ENCODE data around the gene OFD1.
"Not testable (repeated sequence)": the region's sequence is repeated elsewhere in the genome, so short reads cannot be mapped to it uniquely, and the experiment has no call there.

The OFD1 gene

DNA sequence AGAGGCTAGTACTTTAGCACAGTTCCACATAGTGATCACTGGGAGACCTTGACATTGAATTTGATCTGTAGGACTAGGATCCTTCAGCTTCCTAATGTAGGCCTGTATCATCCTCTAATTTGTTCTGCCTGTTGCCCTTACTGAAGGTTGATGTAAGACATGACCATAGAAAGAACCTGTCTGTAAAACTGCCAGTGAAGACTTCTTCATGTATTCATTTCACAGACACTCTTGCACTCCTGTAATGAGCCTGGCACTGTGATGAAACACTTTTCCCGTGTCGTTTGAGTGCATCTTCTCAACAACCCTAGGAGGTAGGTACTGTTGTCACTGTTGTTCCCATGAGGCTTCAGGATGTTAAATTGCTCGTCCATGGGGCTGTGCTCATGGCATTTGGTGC lies 31.0 kb upstream of the OFD1 start:
- DNase-seq (ENCODE audit: low read depth), result no peak

DNA sequence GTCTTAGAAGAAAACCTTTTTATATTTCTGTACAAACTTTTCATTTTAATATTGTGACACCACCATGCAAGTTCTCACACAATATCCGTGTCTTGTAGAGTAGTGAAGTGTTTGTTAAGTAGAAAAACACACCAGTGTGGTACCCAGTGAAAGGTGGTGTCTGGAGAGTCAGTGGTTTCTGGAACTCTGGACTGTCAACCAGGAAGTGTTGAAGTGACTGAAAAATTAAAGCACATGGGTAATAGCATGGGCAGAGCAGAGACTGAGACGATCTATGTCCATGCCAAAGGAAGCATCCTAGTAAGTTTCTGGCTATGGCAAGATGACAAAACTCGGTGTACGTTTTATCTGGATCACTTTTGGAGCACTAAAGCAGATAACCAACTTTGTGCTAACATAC lies 23.4 kb upstream of the OFD1 start:
- DNase-seq (ENCODE audit: low read depth), result no peak

DNA sequence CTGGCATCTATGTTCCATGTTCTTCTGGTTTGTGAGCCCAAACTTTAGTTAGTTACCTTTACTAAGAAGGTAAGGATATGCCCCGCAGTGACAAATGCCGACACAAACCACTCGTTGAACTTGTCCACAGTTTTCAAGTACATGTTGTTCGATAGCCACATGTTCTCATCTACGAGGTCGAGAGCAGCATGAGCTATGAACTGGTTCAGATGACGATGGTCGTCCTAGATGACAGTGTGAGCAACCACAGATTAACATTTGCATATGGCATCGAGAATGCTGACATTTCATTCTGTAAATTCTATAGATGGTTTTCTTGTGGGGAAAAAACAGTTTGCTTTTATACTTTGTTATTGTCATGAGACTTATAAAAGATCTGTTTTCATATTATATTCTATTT lies 18.1 kb upstream of the OFD1 start:
- no peak for DNase-seq (ENCODE audit: low read depth)

DNA sequence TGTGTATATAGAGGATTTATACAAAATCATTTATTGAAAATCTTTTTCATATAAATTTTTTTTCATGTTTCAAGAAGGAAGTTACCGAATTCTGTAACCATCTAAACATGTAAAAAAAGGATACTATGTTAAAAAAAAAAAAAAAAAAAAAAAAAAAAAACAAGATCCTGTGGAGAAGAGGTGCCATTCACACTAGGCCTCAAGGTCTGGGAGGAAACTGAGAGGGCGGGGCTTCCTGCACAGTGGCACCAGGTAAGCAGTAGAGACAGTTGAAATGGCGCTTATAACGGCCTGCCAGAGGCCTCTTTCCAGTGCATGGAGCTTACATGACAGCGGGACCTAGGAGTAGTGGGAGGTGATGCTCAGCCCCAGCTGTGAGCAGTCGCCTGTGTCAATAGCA lies 17.6 kb upstream of the OFD1 start:
- no peak for DNase-seq (ENCODE audit: low read depth)

DNA sequence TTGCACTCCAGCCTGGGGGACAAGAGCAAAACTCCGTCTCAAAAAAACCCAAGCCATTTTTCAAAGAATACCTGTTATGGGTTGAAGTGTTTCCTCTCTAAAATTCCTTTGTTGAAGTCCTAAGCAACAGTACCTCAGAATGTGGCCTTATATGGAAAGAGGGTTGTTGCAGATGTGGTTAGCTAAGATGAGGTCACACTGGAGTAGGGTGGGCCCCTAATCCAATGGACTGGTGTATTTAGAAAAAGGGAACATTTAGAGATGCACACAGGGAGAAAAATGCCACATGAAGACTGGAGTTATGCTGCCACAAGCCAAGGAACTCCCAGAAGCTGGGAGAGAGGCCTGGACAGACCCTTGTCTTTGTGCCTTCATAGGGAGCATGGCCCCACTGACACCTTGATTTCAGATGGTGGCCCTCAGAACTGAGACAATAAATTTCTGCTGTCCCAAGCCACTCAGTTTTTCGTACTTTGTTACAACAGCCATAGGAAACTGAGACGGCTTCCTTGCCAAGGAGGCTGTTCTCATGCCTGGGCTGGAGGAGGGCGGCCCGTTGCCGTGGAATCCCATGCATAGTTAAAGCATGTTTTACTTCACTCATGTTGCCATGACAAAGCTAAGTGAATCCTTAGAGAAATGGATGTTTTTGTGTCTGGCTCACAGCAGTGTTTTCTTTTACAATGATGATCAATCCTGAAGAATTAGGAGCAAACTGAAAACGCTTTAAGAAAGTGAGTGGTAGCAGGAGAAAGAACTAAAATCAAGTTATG lies 16.7 kb upstream of the OFD1 start:
- no peak for DNase-seq (ENCODE audit: low read depth)

DNA sequence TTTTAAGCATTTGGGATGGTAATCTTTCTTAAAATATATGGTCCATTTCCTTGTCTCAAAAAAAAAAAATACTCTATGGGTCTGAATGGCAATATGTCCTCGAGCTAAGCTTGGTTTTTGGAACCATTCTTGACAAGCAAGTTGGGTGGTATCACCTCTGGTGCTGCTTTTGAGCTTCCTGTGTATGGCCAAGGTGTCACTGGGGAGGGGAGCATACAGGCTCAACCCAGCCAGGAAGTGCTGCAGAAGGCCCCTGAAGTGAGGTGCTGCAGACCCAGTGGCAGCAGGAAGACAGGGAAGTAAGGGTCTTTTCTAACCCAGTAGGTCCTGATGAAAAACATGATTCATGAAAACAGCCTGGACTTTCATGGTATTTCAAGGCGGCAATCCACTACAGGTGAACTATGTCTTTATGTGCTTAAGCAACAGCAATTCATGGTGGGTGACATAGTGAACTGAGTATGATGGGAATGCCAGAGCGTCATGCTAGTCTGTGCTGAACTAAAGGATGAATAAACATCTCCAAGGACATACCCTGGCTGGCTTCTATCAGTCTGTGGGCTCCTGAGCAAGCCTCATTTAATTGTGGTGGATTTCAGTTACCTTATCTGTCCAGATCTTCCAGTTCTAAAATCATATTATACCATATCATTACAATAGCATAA lies 15.2 kb upstream of the OFD1 start:
- DNase-seq (ENCODE audit: low read depth), result no peak

DNA sequence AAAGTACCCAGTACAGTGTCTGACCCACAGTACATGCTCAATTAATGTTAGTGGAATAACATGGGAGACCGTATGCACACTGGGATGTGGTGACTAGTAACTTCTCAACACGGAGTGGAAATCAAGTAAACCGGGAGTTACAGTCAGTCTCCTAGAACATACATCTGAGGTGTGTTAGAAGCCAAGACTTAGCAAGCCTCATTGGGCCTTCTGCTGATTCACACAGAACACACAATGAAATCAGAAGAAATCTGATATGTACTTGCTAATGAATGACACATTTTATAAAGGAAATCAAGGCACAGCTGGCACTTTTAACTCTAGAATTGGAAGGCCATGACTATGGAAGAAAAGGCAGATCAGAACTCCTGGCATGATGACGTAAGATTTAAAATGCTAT lies 13.2 kb upstream of the OFD1 start:
- no peak for DNase-seq (ENCODE audit: low read depth)

DNA sequence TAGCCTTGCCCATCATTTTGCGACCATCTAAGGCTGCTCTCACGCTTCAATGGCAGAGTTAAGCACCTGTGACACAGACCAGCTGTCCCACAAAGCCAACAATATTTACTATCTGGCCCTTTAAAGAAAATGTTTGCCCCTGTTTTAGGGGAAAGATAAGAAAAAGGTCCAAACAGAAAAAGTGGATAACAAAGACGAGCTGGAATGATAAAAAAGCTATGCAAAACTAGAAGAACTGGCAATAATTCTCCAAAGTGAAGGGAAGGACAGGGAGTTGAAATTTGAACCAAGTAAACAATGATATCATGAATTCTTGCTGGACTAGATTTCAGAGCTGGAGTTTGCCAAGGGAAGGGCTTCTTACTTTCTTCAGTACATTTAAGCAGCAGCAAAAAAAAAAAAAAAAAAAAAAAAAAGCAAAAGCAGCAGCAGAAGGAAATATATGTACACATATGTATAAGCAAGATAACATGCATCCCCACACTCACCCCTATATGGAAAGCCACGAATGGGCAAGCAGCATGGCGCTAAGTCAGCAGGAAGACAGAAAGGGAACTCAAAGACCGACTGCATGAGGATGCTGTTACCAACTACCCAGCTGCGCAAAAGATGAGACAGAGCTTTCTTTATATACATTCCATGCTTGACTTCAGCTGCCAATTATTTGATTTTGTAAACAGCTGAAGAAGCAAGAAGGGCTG lies 12.6 kb upstream of the OFD1 start:
- no peak for DNase-seq (ENCODE audit: low read depth)

DNA sequence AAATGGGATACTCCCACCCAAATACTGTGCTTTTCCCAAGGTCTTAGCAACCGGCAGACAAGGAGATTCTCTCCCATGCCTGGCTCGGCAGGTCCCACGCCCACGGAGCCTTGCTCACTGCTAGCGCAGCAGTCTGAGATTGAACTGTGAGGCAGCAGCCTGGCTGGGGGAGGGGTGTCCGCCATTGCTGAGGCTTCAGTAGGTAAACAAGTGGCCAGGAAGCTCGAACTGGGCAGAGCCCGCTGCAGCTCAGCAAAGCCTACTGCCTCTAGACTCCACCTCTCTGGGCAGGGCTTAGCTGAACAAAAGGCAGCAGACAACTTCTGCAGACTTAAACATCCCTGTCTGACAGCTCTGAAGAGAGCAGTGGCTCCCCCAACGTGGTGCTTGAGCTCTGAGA lies 9.7 kb upstream of the OFD1 start:
- not testable (repeated sequence) for DNase-seq (ENCODE audit: low read depth)

DNA sequence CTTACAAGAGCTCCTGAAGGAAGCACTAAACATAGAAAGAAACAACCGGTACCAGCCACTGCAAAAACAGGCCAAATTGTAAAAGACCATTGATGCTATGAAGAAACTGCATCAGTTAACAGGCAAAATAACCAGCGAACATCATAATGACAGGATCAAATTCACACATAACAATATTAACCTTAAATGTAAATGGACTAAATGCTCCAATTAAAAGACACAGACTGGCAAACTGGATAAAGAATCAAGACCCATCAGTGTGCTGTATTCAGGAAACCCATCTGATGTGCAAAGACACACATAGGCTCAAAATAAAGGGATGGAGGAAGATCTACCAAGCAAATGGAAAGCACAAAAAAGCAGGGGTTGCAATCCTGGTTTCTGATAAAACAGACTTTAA lies 8.0 kb upstream of the OFD1 start:
- DNase-seq (ENCODE audit: low read depth), result not testable (repeated sequence)

DNA sequence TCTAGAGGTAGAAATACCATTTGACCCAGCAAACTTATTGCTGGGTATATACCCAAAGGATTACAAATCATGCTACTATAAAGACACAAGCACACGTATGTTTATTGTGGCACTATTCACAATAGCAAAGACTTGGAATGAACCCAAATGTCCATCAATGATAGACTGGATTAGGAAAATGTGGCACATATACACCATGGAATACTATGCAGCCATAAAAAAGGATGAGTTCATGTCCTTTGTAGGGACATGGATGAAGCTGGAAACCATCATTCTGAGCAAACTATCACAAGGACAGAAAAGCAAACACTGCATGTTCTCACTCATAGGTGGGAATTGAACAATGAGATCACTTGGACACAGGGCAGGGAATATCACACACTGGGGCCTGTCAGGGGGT lies 4.0 kb upstream of the OFD1 start:
- not testable (repeated sequence) for DNase-seq (ENCODE audit: low read depth)

DNA sequence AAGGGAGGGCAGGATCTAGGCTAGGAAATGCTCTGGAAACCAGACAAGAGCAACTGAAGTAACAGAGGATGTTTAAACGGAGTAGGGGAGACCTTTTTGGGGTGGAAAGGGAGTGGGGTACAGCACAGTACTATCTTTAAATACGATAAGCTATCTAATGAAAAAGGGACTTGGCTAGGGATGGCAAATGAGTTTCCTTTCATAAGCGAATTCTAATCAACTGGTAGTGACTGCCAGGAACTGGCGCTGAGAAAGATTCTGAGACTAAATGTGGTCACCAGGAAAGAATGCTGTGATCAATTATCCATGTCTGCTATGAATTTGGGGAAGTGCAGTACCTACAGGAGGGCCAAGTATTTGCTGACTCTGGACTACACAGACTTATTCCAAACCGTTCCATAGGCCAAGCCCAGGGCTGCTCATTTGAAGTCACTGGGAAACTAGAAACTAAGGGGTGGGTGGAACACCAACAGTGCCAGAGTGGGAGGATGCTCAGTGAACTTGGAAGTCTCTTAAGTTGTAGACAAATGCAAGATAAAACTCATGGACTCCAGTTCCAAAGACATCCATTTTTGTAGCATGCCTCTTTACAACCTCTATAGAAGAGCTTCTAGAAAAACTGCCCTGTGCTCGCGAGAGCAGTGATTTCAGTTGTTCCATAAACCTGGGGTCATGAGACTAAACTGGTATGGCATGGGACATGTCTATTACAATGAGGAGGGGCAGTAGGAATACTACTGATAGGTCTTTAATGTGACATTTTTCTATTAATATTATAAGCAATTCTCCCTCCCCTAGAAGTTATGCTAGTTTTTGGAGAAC lies 2.1 kb upstream of the OFD1 start:
- no peak for DNase-seq (ENCODE audit: low read depth)

DNA sequence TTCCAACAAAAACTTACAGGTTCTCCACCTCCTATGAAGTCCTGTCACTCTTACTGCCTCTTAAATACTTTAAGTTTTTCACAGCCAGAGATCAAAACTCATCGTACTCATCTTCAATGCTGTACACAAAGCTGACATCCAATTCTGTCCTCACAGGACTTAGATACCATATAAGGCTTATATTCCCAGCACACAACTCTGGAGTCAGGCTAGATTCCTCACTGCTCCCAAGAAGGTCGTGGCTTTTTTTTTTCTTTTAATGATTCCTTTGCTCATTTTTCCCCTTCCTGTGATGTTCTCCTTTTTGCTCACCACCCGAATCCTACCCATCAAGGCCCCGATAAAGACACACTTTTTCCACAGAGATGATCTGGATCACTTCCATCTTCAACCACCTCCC lies 1.0 kb upstream of the OFD1 start:
- DNase-seq (ENCODE audit: low read depth), result no peak

DNA sequence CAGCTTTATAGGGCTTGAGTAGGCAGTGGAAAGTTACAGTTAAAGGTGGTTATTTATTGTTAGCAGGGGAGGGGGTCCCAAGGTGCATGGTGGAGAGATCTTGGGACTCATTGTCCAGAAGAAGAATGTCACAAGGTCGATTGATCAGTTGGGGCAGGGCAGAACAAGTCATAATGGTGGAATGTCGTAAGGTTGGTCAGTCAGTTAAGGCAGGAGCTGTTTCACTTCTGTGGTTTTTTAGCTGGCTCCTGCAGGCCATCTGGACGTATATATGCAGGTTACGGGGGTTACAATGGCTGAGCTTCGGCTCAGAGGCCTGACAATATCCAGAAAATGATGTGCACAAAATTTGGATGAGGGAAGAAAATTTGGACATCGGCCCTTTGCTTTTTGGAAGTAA lies 7.1 kb downstream of the OFD1 start:
- no peak for DNase-seq (ENCODE audit: low read depth)

DNA sequence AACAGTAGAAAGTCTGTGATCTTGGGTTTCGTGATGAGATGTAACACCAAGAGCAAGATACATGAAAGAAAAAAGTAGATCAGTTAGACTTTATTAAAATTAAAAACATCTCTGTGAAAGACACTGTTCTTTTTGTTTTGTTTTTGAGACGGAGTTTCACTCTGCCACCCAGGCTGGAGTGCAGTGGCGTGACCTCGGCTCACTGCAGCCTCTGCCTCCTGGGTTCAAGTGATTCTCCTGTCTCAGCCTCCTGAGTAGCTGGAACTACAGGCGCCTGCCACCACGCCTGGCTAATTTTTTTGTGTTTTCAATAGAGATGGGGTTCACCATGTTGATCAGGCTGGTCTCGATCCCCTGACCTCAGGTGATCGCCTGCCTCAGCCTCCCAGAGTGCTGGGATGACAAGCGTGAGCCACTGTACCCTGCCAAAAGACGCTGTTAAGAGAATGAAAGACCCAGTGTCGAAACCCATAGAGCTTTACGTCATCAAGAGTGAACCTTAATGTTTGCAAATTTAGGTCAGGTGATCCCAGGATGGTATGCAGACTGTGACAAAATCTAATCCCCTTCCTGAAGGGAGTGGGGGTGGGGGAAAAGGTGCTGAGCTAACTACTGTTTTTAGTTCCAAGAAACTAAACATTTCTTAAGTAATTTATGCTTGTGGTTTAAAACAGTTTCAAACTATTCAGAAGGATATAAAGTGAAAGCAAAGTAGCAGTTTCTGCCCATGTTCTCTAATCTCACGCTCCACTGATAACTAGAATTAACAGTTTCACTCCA lies 8.0 kb downstream of the OFD1 start:
- DNase-seq (ENCODE audit: low read depth), result no peak

DNA sequence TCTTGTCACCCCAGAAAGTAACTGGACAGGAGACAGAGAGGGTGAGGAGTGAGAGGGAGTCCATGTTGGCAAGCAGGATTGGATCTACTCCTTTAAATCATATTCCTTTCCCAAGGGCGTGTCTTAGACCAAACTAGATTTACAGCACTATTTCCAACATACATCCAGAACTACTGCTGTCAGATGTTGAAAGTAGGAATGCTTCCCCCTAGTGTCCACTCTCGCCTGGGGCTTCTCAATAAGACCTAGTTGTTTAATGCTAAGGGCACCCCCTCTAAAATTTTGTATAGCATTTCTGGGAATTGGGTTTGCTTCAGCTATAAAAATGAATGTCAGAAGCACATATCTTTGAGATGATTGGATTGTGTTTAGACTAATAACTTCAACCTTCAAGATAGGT lies 13.3 kb downstream of the OFD1 start:
- no peak for DNase-seq (ENCODE audit: low read depth)

DNA sequence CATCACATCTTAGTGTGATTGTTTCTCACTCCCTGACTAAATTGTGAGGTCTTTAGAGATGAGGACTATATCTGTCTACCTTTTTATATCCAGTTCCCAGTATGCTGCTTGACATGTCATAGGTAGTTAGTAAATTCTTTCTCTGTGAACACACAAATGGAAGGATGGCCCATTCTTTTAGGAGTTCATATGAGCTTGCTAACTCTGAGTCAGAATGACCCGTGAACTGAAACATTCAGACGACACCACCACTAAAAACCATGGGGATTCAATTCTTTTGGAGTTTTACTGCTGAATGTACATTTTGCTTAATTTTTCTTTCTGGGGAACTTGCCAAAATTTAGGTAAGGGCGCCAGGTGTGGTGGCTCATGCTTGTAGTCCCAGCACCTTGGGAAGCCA lies 13.9 kb downstream of the OFD1 start:
- no peak for DNase-seq (ENCODE audit: low read depth)

DNA sequence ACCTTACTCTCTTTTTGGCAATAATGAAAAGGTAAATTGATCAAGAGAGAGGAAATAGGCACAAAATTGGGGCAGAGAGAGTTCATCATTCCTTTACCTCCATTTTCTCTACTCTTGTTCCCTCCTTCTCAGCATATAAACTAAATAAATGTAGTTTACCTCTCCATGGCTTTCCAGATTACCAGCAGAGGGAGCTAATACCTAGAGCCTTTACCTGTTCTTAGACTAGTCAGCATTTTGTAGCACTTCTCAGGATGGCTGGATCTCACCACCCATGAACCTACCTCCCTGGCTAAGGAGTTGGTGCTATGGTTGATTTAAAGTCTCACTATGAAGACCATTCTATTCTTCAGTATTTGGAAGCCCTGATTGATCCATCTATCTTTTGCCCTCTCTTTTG lies 15.7 kb downstream of the OFD1 start:
- no peak for DNase-seq (ENCODE audit: low read depth)

DNA sequence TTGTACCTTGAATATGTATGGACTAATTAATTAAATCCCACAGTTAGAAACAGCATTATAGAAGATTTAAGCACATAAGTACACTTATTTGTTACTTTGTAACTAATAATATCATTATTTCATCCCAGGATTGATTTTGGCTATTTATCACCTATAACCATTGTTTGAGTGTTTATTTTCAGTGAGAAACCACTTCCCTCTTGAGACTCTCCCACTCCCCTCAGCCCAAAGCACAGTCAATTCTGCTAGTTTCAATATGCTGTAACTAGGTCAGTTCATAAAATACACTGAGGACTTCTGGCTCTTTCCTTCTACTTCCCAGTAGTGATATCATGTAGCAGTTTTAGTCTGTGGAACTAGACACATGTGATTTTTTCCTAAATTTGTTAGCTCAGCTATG lies 16.3 kb downstream of the OFD1 start:
- DNase-seq (ENCODE audit: low read depth), result no peak

DNA sequence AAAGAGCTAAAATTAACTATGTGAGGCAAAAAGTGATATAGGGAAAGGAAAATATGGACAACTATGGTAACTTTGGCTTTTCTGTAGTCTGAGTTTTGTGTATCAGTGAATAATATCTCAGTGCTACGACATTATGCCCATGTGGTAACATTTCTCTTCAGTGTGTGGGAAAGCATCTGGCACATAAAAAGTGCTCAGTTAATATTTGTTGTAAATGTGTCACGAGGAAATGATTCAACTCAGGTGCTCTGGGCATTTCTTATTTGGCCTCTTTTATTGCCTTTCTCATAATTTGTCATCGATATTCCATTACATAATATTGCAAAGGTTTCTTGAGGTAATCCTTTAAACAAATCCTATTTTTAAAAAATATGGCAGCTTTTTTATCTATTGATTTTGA lies 17.6 kb downstream of the OFD1 start:
- no peak for DNase-seq (ENCODE audit: low read depth)

DNA sequence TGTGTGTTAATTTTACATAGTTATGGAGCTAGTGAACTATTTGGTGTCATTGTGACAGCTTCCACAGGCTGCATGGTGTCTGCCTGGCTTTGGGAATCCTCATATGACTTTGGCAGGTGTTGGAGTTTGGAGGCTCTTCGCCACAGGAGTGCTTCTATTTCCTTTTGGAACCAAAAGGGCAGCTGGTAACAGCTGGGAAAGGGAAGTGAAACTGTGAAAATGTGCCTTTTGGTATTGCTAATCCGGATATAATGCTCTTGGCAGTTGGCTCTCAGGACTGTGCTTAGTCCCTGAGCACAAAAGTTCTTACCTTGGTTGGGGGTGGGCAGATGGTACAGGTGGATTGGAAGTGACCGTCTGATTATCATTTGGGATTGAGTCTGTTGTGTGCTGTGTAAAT lies 18.1 kb downstream of the OFD1 start:
- DNase-seq (ENCODE audit: low read depth), result no peak

DNA sequence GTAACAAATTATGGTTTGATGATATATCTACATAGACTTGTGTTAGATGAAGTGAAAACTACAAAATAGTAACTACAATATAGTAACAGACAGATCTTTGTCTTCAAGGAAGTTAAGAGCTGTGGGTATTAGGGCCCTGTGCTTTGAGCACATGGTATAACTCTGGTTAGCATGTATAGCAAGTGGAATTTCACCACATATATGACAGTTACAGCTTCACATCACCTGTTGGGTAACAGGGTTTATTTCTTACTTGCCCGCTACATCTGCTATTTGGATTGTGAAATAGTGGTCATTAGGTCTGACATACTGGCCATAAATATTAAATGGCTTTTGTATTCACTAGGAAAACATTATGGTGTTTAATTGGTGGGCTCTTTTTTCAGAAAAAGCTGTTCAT lies 20.2 kb downstream of the OFD1 start:
- no peak for DNase-seq (ENCODE audit: low read depth)

Data from stimulated activated CD8-positive, alpha-beta memory T cell treated with anti-CD3 and anti-CD28 coated beads, Interleukin-7, amount 100 ng/mL, for 24 hours (primary cell).